HCT116 (cell line): ENCODE measurements around the gene ZNF157. TPM values are rescaled to one million over a fixed set of nuclear protein-coding genes. Genes with fewer than 3 reads are reported as not detected.

Source experiments
- ATAC-seq: fragments of 200-7000 bp; cut with Tn5 transposase; 2 replicates; pipeline ENCODE4 v1.9.1; 2020; ENCODE audit warnings: mild to moderate bottlenecking, moderate library complexity
- BruUV-seq: library from RNA; stranded (reverse); fragments of 400-500 nt; replicated peaks from 2 replicates; lab custom pipeline; 2021; lab: Mats Ljungman, UMichigan
- CTCF ChIA-PET: fragments of 300-600 bp; sonication (Branson Sonifier 250); formaldehyde crosslinking; loops from one replicate; lab custom pipeline; 2021; ENCODE audit warnings: antibody characterized with exemption; lab: Charles Lee
- POLR2A ChIA-PET: fragments of 300-600, 350-600 bp; sonication (Branson Sonifier 250); formaldehyde crosslinking; loops from one replicate; lab custom pipeline; 2021; ENCODE audit warnings: antibody characterized with exemption; lab: Charles Lee
- RAD21 ChIA-PET, 2 experiments: fragments of 300-600 bp; sonication (Branson Sonifier 250); formaldehyde crosslinking; loops; one replicate each; lab custom pipeline; 2023; ENCODE audit warnings: low total read pairs in 2 of 2; ENCODE audit not compliant: uncharacterized antibody in 2 of 2, unreplicated experiment in 2 of 2, low non-redundant PET in 1 of 2; lab: Charles Lee
- DNase-seq: peaks from one replicate; pipeline ENCODE4 v3.0.0-alpha.2; 2010; ENCODE audit warnings: low read depth, low spot score
- H2AFZ ChIP-seq: fragments of 200-600 bp; shearing (Covaris generic), sonication (generic); 2 replicates; pipeline ENCODE4 v1.6.1; 2017; ENCODE audit warnings: low read depth, mixed run types, mixed read lengths, antibody characterized with exemption, low read length; ENCODE audit not compliant: poor library complexity, severe bottlenecking
- H3K27ac ChIP-seq: 2 replicates; pipeline ENCODE4 v1.5.1; 2012; ENCODE audit warnings: low read depth, low read length
- H3K27me3 ChIP-seq: fragments of 200-600 bp; sonication (generic); 2 replicates; pipeline ENCODE4 v1.6.1; 2016; ENCODE audit warnings: mixed run types, low read length, mixed read lengths; ENCODE audit not compliant: insufficient read depth
- H3K36me3 ChIP-seq, 2 experiments: fragments of 200-500 bp in 1 of 2; fragments of 200-600 bp in 1 of 2; sonication (Bioruptor generic) in 1 of 2; sonication (generic) in 1 of 2; 2 replicates each; pipeline versions ENCODE4 v1.5.1 to v1.6.1; 2014 to 2016; ENCODE audit warnings: low read length in 2 of 2, inconsistent platforms in 1 of 2, mixed read lengths in 1 of 2, mixed run types in 1 of 2; ENCODE audit not compliant: insufficient read depth in 2 of 2, control insufficient read depth in 1 of 2
- H3K4me1 ChIP-seq, 2 experiments: fragments of 200-600 bp in 1 of 2; sonication (generic) in 1 of 2; 2 replicates each; pipeline versions ENCODE4 v1.5.1 to v1.6.1; 2012 to 2017; ENCODE audit warnings: low read length in 2 of 2, inconsistent platforms in 1 of 2, mild to moderate bottlenecking in 1 of 2, mixed read lengths in 1 of 2, mixed run types in 1 of 2, moderate library complexity in 1 of 2; ENCODE audit not compliant: insufficient read depth in 2 of 2, control insufficient read depth in 1 of 2
- H3K4me2 ChIP-seq: fragments of 200-600 bp; sonication (generic); 2 replicates; pipeline ENCODE4 v1.6.1; 2017; ENCODE audit warnings: mixed run types, low read length, mixed read lengths
- H3K4me3 ChIP-seq, 2 experiments: fragments of 200-600 bp in 1 of 2; sonication (generic) in 1 of 2; replicated peaks in 1 of 2; 2 replicates each; pipeline ENCODE4 v1.5.1; 2011 to 2016; ENCODE audit warnings: low read length in 2 of 2, control low read depth in 1 of 2, low read depth in 1 of 2, mild to moderate bottlenecking in 1 of 2, mixed read lengths in 1 of 2, mixed run types in 1 of 2
- H3K79me2 ChIP-seq: fragments of 200-600 bp; sonication (generic); 2 replicates; pipeline ENCODE4 v1.6.1; 2017; ENCODE audit warnings: mild to moderate bottlenecking, mixed run types, low read length, moderate library complexity, mixed read lengths; ENCODE audit not compliant: insufficient read depth
- H3K9ac ChIP-seq: fragments of 200-600 bp; sonication (generic); 2 replicates; pipeline ENCODE4 v1.6.1; 2016; ENCODE audit warnings: low read length, mixed read lengths
- H3K9me2 ChIP-seq: fragments of 200-600 bp; sonication (generic), shearing (Covaris generic); 2 replicates; pipeline ENCODE4 v1.6.1; 2017; ENCODE audit warnings: mixed run types, mild to moderate bottlenecking, moderate library complexity; ENCODE audit not compliant: insufficient read depth
- H3K9me3 ChIP-seq, 2 experiments: fragments of 200-500 bp in 1 of 2; fragments of 200-600 bp in 1 of 2; sonication (Bioruptor generic) in 1 of 2; sonication (generic) in 1 of 2; 2 replicates each; pipeline ENCODE4 v1.6.1; 2014 to 2017; ENCODE audit warnings: low read length in 2 of 2, mixed read lengths in 2 of 2, inconsistent platforms in 1 of 2, low read depth in 1 of 2, mild to moderate bottlenecking in 1 of 2, mixed run types in 1 of 2, moderate library complexity in 1 of 2; ENCODE audit not compliant: control insufficient read depth in 1 of 2, insufficient read depth in 1 of 2
- H4K20me1 ChIP-seq: fragments of 200-600 bp; sonication (generic), shearing (Covaris generic); 2 replicates; pipeline ENCODE4 v1.6.1; 2017; ENCODE audit warnings: mixed run types, mild to moderate bottlenecking, moderate library complexity; ENCODE audit not compliant: insufficient read depth
- CBX3 ChIP-seq: IDR thresholded peaks from 2 replicates; pipeline ENCODE4 v1.6.1; 2012; ENCODE audit warnings: low read depth
- ELF1 ChIP-seq: IDR thresholded peaks from 2 replicates; pipeline ENCODE4 v1.6.1; 2012; ENCODE audit warnings: low read depth, borderline replicate concordance
- JUND ChIP-seq: IDR thresholded peaks from 2 replicates; pipeline ENCODE4 v1.6.1; 2012
- RAD21 ChIP-seq: IDR thresholded peaks from 2 replicates; pipeline ENCODE4 v1.6.1; 2012; ENCODE audit warnings: low read depth, mild to moderate bottlenecking
- SP1 ChIP-seq: IDR thresholded peaks from 2 replicates; pipeline ENCODE4 v1.6.1; 2012; ENCODE audit warnings: low read depth
- SRF ChIP-seq: IDR thresholded peaks from 2 replicates; pipeline ENCODE4 v1.6.1; 2012; ENCODE audit warnings: low read depth
- YY1 ChIP-seq: IDR thresholded peaks from 2 replicates; pipeline ENCODE4 v1.6.1; 2011; ENCODE audit warnings: low read length, low read depth, moderate library complexity, mild to moderate bottlenecking; ENCODE audit not compliant: insufficient replicate concordance; ENCODE audit errors: extremely low read depth
- intact Hi-C: fragments of 100-400 bp; cut with micrococcal nuclease; formaldehyde crosslinking; loops from 2 replicates; pipeline ENCODE4 v1.10.0; 2022
- total RNA-seq: library from RNA; stranded (reverse); gene quantifications from one replicate; pipeline ENCODE4 v1.2.1, GENCODE V29; 2021; ENCODE audit not compliant: unreplicated experiment
- TF ChIP-seq, protein P1 (sequence below), 3 experiments: fragments of 200-600 bp in 1 of 3; sonication (generic) in 1 of 3; IDR thresholded peaks in 2 of 3; conservative IDR thresholded peaks in 1 of 3; 2 replicates each; pipeline ENCODE4 v1.5.1; 2012 to 2017; ENCODE audit warnings: low read depth in 2 of 3, low read length in 2 of 3, antibody characterized with exemption in 1 of 3, borderline replicate concordance in 1 of 3, control low read depth in 1 of 3, mild to moderate bottlenecking in 1 of 3, mixed read lengths in 1 of 3, mixed run types in 1 of 3, moderate library complexity in 1 of 3; ENCODE audit not compliant: insufficient read depth in 1 of 3

The ZNF157 gene
- total RNA-seq, 1 experiment from 2014 or later = not detected

DNA sequence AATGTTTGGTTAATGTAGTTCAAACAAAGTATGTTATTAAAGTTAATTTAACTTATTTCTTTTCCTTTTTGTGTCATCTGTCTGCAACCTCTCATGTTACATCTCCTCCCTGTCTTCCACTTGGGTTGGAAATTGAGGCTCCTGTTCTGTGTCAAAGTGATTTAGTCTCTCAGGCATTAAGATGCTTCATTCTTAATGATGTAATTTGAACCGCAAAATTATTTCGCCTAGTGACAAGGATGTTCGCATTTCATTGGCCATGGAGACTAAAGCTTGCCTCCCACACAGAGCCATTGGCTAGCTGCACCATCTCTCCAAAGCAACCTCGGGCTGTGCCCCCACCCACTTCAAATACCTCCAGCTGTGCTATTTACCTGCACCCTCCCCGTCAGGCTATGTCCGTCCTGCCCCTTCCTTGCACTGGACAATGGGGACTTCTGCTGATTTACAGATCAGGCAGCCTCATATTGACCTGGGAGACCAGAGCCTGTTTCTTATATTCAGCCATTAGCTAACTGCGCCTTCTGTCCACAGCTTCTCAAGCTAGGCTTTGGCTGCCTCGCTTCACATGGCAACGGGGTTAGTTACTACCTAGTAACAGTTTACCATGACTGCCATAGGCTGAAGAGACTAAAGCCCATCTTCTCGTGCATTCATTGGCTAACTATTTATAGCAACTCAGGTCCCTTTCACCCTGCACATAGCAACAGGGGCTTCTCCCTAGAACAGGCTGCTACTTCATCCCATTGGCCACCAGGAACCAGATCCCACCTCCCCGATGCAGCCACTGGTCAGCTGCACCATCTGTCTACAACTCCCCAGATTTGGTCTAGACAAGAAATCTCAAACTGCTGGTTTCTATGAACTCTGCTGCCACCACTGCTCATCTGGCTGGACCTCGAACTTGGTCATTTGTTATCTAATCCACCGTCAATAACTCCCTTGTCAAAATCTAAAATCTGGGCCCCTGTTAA, 8.6 kb upstream of the ZNF157 start:
- RAD21 ChIA-PET = no interaction called here
- CTCF ChIA-PET = interaction anchor here (0.7 to 1.5 kb wide), 3 partner anchors 20 to 42 kb away, joined by 3 to 10 read pairs (median 3); no protein-coding TSS in a partner anchor
- H3K79me2 ChIP-seq = no peaks in the 10 kb centered on the region
- peak overlapping the region; percentile 49 for H3K9ac ChIP-seq
- H2AFZ ChIP-seq = peak overlapping the region; percentile 82
- no peaks in the 10 kb centered on the region for H3K36me3 ChIP-seq
- no peaks in the 10 kb centered on the region for H3K9me2 ChIP-seq
- peak overlapping the region; percentile 91 for H3K4me2 ChIP-seq
- BruUV-seq = no TSS peak
- POLR2A ChIA-PET = interaction anchor here (1.1 kb wide), 1 partner anchor 171 kb away, joined by 5 read pairs; no protein-coding TSS in a partner anchor
- peak overlapping the region; percentile 28 to 55 for H3K4me3 ChIP-seq
- intact Hi-C loops = loop anchor here (5.0 kb wide), 1 partner anchor 170 kb away; the partner anchor contains the start of gene UBA1
- TF ChIP-seq SRF (peak; percentile 44; the same call in 1 of the 2 replicates), RAD21 (peak; percentile 44; the same call in 1 of the 2 replicates), ELF1 (no peak), SP1 (peak; percentile 68), JUND (no peak), YY1 (no peak), CBX3 (no peak)
- TF ChIP-seq, protein P1, sequence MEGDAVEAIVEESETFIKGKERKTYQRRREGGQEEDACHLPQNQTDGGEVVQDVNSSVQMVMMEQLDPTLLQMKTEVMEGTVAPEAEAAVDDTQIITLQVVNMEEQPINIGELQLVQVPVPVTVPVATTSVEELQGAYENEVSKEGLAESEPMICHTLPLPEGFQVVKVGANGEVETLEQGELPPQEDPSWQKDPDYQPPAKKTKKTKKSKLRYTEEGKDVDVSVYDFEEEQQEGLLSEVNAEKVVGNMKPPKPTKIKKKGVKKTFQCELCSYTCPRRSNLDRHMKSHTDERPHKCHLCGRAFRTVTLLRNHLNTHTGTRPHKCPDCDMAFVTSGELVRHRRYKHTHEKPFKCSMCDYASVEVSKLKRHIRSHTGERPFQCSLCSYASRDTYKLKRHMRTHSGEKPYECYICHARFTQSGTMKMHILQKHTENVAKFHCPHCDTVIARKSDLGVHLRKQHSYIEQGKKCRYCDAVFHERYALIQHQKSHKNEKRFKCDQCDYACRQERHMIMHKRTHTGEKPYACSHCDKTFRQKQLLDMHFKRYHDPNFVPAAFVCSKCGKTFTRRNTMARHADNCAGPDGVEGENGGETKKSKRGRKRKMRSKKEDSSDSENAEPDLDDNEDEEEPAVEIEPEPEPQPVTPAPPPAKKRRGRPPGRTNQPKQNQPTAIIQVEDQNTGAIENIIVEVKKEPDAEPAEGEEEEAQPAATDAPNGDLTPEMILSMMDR (IDR thresholded peaks at IDR 0.05 in 2 of 3, conservative IDR thresholded peaks at IDR 0.05 in 1 of 3; ENCODE audit: borderline replicate concordance in 1 of 3, insufficient read depth in 1 of 3, low read depth in 2 of 3, low read length in 2 of 3) = 0 out of 6 replicates have a peak, but pooled peaks of 1 of the 3 experiments have one; percentile 5
- H3K9me3 ChIP-seq = no peaks in the 10 kb centered on the region
- H3K4me1 ChIP-seq = peaks cover 13 to 22% of the 10 kb centered on the region in 2 experiments
- no peaks in the 10 kb centered on the region for H3K27me3 ChIP-seq
- H3K27ac ChIP-seq = peak overlapping the region; percentile 63
- no peaks in the 10 kb centered on the region for H4K20me1 ChIP-seq
- DNase-seq = peak; percentile 84
- ATAC-seq = peak; percentile 97
